Fibroblast of mammary gland (primary cell): ENCODE results near the gene SCN8A.
A peak's percentile ranks its signal among the peaks of the same experiment; 100 is the strongest.

Source experiments
- DNase-seq: peaks from one replicate; pipeline ENCODE4 v3.0.0-alpha.2; 2010; ENCODE audit warnings: low read depth
- H3K4me3 ChIP-seq: 2 replicates; pipeline ENCODE4 v1.5.1; 2011; ENCODE audit warnings: low read depth, mild to moderate bottlenecking, low read length, moderate library complexity; ENCODE audit not compliant: control insufficient read depth
- TF ChIP-seq, protein P1 (sequence below): conservative IDR thresholded peaks from 2 replicates; pipeline ENCODE4 v1.5.1; 2011; ENCODE audit warnings: low read depth, low read length, inconsistent platforms; ENCODE audit not compliant: control insufficient read depth, insufficient read depth

Gene SCN8A

DNA sequence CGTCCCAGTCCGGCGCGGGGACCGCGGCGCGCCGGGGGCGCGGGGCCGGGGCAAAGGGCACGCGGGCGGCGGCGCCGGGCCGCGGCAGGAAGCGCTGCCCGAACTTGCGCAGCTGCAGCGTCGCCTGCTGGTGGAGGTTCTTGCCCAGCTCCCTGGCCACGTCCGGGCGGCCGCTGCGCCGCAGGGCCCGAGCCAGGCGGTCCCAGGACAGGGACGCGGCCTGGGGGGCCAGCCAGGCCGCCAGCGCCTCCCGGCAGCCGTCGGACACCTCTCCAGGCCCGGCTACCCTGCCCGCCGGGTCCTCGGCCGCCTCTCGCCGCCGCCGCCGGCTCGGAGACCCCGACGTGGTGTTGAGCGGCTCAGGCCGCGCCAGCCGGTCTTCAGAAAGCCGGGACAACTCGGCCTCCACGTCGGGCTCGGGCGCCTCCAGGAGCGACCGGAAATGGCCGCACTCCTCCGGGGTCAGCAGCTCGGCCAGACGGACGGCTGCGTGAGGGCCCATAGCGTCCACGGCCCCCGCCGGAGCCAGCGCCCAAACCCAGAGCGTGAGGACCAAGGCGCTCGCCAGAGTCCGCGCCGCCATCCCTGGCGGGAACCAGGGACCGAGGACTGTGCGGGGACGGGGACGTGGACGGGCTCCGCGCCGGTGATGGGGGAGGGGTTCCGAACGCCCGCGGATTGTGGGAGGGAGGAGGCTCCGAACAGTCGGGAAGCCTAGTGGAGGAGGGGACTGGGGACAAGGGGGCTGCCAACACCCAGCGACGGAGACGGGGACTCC, 223.5 kb downstream of the SCN8A start:
- TF ChIP-seq, protein P1, sequence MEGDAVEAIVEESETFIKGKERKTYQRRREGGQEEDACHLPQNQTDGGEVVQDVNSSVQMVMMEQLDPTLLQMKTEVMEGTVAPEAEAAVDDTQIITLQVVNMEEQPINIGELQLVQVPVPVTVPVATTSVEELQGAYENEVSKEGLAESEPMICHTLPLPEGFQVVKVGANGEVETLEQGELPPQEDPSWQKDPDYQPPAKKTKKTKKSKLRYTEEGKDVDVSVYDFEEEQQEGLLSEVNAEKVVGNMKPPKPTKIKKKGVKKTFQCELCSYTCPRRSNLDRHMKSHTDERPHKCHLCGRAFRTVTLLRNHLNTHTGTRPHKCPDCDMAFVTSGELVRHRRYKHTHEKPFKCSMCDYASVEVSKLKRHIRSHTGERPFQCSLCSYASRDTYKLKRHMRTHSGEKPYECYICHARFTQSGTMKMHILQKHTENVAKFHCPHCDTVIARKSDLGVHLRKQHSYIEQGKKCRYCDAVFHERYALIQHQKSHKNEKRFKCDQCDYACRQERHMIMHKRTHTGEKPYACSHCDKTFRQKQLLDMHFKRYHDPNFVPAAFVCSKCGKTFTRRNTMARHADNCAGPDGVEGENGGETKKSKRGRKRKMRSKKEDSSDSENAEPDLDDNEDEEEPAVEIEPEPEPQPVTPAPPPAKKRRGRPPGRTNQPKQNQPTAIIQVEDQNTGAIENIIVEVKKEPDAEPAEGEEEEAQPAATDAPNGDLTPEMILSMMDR: peak; percentile 47
- peak overlapping the region; percentile 42 for H3K4me3 ChIP-seq
- DNase-seq: peak; percentile 72

DNA sequence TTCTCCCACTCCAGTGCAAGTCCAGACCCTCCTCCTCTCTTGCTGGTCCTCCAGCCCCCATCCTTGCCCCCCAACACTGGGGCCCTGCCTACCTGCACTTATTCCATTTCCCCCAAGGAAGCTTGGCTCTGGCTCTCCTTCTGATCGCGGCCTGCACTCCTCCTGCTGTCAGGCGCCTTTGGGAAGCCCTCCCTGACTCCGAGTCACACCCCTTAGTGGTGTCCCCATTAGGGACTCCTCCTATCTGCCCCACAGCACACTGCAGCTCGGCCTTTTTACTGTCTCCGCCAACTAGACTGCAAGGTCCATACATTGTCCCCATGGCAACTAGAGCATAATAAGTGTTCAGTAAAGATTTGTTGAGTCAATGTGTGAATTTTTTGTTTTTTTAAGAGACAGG, 224.5 kb downstream of the SCN8A start:
- H3K4me3 ChIP-seq: no peak overlapping the region
- TF ChIP-seq, protein P1: no peak
- DNase-seq: no peak

DNA sequence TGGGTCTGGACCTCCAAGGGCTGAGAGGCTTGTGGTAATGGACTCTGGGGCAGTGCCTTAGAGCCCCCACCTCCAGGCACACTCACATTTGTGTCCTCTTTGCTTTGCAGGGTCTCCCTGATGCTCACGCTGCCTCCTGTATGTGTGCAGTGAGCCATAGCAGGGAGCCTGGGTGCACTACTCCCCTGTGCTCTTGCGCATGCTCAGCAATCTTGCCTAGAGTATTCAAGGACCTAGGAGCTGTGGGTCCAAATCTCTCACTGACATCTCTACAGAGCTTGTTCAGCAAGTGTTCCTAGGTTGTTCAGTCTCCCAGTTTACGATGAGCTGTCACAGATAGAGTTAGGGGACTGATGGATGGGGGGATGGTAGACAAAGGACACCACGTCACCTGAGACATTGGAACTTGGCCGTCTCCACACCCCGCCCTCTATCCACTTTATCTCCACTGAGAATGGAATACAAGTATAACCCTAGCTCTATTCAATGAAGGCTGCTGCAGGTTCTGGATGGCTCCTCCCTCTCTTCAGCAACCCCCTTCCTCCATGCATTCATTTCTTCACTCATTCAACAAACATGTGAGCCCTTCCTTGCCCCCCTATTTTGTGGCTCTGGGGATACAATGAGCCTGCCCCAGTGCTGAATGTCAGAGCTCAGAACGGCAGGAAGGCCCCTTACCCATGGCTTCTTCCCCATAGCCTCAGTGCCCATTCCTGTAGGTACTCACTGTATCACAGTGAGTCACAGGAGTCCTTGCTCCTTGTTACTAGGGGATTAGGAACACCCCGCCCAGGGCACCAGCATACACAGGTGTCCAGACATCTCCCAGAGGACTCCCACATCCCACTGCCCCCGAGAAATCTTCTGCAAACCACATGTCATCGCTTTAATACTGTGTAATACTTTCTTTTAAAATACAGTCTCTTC, 226.3 kb downstream of the SCN8A start:
- DNase-seq: no peak
- H3K4me3 ChIP-seq: no peak overlapping the region
- TF ChIP-seq, protein P1: no peak

DNA sequence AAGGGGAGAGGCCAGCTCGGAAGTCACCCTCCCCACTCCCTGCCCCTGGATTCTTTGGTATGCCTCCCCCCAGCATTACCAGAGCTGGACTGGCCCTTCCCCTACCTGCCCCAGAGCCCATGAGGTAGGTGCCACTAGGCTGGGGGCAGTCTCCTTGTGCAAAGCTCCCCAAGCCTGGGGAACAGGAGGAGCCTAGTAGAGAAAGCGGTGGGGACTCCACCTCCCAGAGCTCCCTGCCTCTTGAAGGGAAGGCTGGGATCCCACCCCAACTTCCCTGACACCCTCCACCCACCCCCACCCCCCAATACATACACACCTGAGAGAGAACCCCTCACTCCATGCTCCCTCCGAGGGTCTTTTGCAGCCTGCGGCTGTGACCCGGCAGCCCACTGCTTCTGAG, 227.1 kb downstream of the SCN8A start:
- H3K4me3 ChIP-seq: no peak overlapping the region
- TF ChIP-seq, protein P1: no peak
- no peak for DNase-seq

DNA sequence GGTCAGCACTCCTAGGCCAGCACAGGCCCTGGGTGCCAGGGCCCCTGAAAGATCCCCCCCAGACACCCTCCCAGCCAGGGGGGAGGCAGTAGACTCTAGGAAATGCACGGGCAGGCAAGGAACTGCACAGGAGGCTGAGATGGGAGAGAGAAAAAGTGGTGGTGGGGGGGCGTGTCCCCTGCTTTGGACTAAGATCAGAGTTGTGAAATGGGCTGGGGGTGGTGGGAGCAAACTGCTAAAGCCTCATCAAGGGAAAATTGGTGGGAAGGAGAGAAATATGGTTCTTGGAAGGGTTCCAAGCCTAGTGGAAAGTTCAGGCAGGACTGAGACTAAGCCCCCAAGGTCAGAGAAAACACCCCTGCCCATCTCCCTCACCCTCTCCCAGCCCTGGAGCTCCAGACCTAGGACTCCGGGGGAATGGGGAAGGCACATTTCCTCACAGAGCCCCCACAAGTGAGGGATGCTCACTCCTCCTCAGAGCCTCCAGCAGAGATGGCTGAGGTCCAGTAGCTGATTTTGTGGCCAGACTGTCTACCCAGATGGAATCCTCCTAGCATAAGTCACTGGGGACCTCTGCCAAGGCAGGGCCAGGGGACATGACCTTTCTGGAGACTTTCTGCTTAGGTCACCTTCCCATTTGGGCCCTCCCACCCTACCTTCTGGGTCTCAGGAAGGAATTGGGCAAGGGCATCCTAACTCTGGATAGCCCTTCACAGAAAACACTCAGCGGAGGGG, 227.7 kb downstream of the SCN8A start:
- TF ChIP-seq, protein P1: no peak
- peak; percentile 91 for DNase-seq
- no peak overlapping the region for H3K4me3 ChIP-seq
